Measurements from ENCODE around the gene UCHL3.

- TF ChIP-seq RAD21 (CRISPR knock-in tag; conservative IDR thresholded peaks at IDR 0.05 in 1 of 2, IDR thresholded peaks at IDR 0.05 in 1 of 2) (no peak), DEAF1 (CRISPR knock-in tag; IDR thresholded peaks at IDR 0.05) (no peak), NELFE (IDR thresholded peaks at IDR 0.05; ENCODE audit: insufficient read depth, insufficient read length) (no peak), EP300 (IDR thresholded peaks at IDR 0.05; ENCODE audit: low read length) (no peak), POU5F1 (IDR thresholded peaks at IDR 0.05; ENCODE audit: borderline replicate concordance, low read depth, low read length, partially characterized antibody) (no peak), ZNF408 (CRISPR knock-in tag; IDR thresholded peaks at IDR 0.05; ENCODE audit: low read depth) (no peak)
Measured at GRCh38 chr13:75585153-75585552, 35.6 kb downstream of the UCHL3 start.

All from K562 (cell line).